ENCODE results near the gene MOXD1.
"Not testable (repeated sequence)": the region's sequence is repeated elsewhere in the genome, so short reads cannot be mapped to it uniquely, and the experiment has no call there.

MOXD1 gene

DNA sequence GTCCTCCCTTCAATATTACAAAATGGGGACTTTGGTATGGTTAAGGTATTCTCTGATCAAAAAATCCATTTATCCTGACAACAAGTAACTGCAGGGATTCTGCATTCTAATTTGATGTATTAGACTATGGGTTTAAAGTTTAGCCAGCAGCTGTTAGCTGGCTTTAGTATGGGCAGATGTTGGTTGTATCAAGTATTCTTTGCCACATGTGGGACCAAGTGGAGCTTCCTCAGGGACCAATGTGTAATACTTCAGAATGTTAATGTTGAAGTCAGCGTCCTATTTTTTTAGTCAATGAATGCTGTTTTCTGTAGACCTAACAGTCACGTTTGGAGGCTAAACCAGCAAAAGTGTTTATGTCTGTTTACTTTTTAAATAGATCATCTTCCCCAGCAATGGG lies 41.4 kb downstream of the MOXD1 start:
- TF ChIP-seq, protein P1, sequence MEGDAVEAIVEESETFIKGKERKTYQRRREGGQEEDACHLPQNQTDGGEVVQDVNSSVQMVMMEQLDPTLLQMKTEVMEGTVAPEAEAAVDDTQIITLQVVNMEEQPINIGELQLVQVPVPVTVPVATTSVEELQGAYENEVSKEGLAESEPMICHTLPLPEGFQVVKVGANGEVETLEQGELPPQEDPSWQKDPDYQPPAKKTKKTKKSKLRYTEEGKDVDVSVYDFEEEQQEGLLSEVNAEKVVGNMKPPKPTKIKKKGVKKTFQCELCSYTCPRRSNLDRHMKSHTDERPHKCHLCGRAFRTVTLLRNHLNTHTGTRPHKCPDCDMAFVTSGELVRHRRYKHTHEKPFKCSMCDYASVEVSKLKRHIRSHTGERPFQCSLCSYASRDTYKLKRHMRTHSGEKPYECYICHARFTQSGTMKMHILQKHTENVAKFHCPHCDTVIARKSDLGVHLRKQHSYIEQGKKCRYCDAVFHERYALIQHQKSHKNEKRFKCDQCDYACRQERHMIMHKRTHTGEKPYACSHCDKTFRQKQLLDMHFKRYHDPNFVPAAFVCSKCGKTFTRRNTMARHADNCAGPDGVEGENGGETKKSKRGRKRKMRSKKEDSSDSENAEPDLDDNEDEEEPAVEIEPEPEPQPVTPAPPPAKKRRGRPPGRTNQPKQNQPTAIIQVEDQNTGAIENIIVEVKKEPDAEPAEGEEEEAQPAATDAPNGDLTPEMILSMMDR (IDR thresholded peaks at IDR 0.05): no peak
- TF ChIP-seq ZFX (IDR thresholded peaks at IDR 0.05; ENCODE audit: borderline replicate concordance): no peak
- H3K27ac ChIP-seq: no peak overlapping the region

DNA sequence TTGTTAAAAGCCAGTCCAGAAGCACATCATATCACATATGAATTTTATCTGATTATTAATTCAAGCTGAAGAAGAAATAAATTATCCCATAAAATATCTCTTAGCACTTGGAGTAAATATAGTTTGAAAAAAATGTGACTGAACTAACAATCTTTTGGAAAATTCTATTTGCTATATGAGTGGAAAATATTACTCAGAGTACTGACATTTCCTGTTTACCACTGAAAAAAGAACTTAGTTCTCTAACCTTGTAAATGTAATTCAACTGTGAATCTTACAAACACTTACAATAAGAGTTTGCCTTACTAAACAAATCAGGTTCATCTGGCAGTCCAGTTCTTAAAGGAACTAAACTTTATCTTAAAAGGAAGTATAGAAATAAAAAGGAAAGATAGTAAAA lies 44.2 kb downstream of the MOXD1 start:
- H3K27ac ChIP-seq: no peak overlapping the region

DNA sequence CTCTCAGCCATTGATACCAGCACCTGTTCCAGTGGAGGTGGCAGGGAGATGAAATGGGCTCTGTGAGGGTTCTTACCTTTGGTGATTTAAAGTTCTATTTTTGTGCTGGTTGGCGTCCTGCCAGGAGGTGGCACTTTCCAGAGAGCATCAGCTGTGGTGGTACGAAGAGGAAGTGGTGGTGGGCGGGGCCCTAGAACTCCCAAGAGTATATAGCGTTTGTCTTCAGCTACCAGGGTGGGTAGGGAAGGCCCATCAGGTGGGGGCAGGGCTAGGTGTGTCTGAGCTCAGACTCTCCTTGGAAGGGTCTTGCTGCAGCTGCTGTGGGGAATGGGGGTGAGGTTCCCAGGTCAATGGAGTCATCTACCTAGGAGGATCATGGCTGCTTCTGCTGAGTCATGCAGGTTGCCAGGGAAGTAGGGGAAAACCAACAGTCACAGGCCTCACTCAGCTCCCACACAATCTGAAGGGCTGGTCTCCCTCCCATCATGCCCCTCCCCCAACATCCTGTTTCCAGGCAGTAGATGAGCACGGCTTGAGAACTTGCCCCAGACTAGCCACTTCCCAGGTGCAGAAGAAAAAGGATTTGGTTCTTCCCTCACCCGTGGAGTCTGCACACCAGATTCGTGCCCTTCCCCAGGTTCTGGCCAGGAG lies 46.6 kb downstream of the MOXD1 start:
- TF ChIP-seq ZFX (IDR thresholded peaks at IDR 0.05; ENCODE audit: borderline replicate concordance): no peak
- TF ChIP-seq, protein P1 (IDR thresholded peaks at IDR 0.05): no peak
- no peak overlapping the region for H3K27ac ChIP-seq

More for the DNA sequence above, 44.2 kb downstream of the MOXD1 start:
- TF ChIP-seq, protein P1 (IDR thresholded peaks at IDR 0.05): no peak
- no peak for TF ChIP-seq ZFX (IDR thresholded peaks at IDR 0.05; ENCODE audit: borderline replicate concordance)

DNA sequence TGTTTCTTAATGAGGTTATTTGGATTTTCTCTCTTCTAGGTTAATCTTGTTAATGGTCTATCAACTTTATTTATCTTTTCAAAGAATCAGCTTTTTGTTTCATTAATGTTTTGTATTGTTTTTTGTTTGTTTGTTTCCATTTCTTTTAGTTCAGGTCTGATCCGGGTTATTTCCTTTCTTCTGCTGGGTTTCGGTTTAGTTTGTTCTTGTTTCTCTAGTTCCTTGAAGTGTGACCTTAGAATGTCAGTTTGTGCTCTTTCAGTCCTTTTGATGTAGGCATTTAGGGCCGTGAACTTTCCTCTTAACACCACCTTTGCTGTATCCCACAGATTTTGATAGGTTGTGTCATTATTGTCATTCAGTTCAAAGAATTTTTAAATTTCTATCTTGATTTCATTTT lies 49.3 kb downstream of the MOXD1 start:
- not testable (repeated sequence) for H3K27ac ChIP-seq

DNA sequence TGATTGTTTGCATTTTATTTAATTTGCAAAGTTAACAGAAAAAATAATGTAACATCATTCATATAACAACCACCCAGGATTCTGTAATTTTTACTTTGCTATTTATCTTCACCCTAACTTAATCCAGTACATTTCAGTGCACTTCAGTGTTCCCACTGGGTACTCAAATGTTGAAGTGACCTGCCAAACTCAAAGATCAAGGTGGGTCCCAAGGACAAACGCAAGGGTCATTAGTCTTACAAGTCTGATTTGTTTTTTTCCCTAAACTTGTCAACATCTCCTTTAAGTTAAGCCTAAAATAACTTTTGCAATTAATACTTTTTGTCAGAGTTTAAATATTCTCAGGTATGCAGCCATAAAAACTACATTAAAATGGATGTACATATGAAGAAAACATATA lies 53.0 kb downstream of the MOXD1 start:
- H3K27ac ChIP-seq: no peak overlapping the region
- TF ChIP-seq, protein P1 (IDR thresholded peaks at IDR 0.05): no peak
- no peak for TF ChIP-seq ZFX (IDR thresholded peaks at IDR 0.05; ENCODE audit: borderline replicate concordance)

DNA sequence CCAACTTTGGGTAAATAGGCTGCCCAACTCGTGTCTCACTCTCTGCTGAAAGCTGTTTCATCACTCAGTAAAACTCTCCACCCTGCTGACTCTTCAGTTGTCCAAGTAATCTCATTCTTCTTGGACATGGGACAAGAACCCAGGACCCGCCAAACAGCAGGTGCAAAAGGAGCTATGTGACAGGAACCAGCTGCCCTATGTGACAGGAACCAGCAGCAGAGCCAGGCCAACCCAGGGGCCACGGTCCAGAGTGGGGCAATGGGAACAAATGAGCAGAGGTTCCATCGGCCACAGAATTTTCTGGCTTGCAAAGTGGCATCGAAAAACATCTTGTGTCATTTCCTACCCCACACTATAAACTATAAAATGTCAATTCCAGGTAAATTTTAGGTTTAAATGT lies 56.5 kb downstream of the MOXD1 start:
- TF ChIP-seq ZFX (IDR thresholded peaks at IDR 0.05; ENCODE audit: borderline replicate concordance): no peak
- TF ChIP-seq, protein P1 (IDR thresholded peaks at IDR 0.05): no peak
- no peak overlapping the region for H3K27ac ChIP-seq

DNA sequence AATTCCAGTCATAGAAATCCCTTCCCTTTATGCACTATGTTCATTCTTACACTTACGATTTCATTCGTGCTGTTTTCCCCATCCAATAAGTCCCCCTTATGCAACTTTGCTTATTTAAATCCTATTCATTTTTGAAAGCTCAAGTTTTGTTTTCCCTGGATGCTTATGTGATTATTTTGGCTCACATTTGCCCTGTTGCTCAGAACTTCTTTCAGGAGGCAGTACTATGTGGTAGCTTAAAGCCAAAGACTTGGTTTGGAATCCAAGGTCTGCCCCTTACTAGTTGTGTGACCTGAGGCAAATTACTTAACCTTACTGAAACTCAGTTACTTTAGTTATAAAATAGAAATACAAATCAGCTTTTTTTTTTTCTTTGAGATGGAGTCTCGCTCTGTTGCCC lies 59.6 kb downstream of the MOXD1 start:
- H3K27ac ChIP-seq: no peak overlapping the region
- no peak for TF ChIP-seq ZFX (IDR thresholded peaks at IDR 0.05; ENCODE audit: borderline replicate concordance)
- TF ChIP-seq, protein P1 (IDR thresholded peaks at IDR 0.05): no peak

DNA sequence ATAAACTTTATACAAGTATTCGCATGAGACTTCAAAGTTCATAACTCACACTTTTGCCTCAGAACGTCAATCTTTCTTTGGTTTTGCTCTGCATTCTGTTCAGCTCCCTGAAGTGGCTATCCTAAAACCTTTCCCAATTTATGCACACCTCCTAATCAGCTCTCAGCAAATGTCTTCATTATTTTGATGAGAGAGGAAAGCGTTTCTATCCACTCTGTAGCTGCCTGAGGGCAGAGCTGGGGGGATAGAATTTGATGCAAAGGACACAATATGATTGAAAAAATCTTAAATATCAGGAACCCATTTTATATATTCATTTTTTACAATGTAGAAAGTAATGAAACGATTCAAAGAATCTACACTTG lies 66.8 kb downstream of the MOXD1 start:
- TF ChIP-seq, protein P1 (IDR thresholded peaks at IDR 0.05): no peak
- no peak for TF ChIP-seq ZFX (IDR thresholded peaks at IDR 0.05; ENCODE audit: borderline replicate concordance)
- peak overlapping the region; percentile 65 for H3K27ac ChIP-seq
